ENCODE results near the gene ZNF841. TPM values are rescaled to one million over a fixed set of nuclear protein-coding genes. Genes with fewer than 3 reads are reported as not detected.
A peak's percentile ranks its signal among the peaks of the same experiment; 100 is the strongest.
"Not testable (repeated sequence)": the region's sequence is repeated elsewhere in the genome, so short reads cannot be mapped to it uniquely, and the experiment has no call there.

The ZNF841 gene
- total RNA-seq, 2 donors from 2014 or later, result 12.5 to 12.8 TPM

DNA sequence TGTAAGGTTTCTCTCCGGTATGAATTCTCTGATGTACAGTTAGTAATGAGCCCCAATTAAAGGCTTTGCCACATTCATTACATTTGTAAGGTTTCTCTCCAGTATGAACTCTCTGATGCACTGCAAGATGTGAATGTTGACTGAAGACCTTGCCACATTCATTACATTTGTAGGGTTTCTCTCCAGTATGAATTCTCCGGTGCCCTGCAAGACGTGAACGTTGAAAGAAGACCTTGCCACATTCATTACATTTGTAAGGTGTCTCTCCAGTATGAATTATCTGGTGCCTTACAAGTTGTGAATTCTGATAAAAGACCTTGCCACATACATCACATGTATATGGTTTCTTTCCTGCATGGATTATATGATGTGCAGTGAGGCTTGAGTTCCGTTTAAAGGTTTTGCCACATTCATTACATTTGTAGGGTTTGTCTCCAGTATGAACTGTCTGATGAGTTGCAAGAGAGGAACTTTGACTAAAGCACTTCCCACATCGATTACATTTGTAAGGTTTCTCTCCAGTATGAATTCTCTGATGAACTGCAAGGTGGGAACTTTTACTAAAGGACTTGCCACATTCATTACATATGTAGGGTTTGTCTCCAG, 29.2 kb downstream of the ZNF841 start:
- intact Hi-C loops (cut with DNase I), result no loop called here
- Histone ChIP-seq H3K27ac (no peak overlapping the region), H3K27me3 (no peaks in the 10 kb centered on the region), H3K9me3 (peaks cover 14% of the 10 kb centered on the region), H3K9ac (ENCODE audit: low read depth in 2 of 2, low read length in 2 of 2) (no peak overlapping the region), H3K4me1 (no peaks in the 10 kb centered on the region), H3K4me3 (no peak overlapping the region), H3K36me3 (peaks cover 26% of the 10 kb centered on the region)
- TF ChIP-seq, protein P1, sequence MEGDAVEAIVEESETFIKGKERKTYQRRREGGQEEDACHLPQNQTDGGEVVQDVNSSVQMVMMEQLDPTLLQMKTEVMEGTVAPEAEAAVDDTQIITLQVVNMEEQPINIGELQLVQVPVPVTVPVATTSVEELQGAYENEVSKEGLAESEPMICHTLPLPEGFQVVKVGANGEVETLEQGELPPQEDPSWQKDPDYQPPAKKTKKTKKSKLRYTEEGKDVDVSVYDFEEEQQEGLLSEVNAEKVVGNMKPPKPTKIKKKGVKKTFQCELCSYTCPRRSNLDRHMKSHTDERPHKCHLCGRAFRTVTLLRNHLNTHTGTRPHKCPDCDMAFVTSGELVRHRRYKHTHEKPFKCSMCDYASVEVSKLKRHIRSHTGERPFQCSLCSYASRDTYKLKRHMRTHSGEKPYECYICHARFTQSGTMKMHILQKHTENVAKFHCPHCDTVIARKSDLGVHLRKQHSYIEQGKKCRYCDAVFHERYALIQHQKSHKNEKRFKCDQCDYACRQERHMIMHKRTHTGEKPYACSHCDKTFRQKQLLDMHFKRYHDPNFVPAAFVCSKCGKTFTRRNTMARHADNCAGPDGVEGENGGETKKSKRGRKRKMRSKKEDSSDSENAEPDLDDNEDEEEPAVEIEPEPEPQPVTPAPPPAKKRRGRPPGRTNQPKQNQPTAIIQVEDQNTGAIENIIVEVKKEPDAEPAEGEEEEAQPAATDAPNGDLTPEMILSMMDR (IDR thresholded peaks at IDR 0.05), result no peak
- DNase-seq, result no peak

DNA sequence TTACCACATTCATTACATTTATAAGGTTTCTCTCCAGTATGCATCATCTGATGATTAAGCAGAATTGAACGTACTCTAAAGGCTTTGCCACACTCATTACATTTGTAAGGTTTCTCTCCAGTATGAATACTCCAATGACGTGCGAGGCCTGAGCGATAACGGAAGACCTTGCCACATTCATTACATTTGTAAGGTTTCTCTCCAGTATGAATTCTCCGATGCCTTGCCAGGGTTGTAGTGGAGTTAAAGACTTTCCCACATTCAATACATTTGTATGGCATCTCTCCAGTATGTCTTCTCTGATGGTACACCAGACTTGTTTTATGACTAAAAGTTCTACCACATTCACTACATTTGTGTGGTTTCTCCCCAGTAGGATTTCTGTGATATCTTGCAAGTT, 30.2 kb downstream of the ZNF841 start:
- H3K36me3 ChIP-seq, result peaks cover 17% of the 10 kb centered on the region
- H3K9ac ChIP-seq (ENCODE audit: low read depth in 2 of 2, low read length in 2 of 2), result no peak overlapping the region
- intact Hi-C loops (cut with DNase I), result no loop called here
- H3K27me3 ChIP-seq, result no peaks in the 10 kb centered on the region
- TF ChIP-seq, protein P1 (IDR thresholded peaks at IDR 0.05), result no peak
- no peak overlapping the region for H3K4me3 ChIP-seq
- no peak overlapping the region for H3K27ac ChIP-seq
- no peaks in the 10 kb centered on the region for H3K4me1 ChIP-seq
- DNase-seq, result no peak
- H3K9me3 ChIP-seq, result peaks cover 14% of the 10 kb centered on the region

DNA sequence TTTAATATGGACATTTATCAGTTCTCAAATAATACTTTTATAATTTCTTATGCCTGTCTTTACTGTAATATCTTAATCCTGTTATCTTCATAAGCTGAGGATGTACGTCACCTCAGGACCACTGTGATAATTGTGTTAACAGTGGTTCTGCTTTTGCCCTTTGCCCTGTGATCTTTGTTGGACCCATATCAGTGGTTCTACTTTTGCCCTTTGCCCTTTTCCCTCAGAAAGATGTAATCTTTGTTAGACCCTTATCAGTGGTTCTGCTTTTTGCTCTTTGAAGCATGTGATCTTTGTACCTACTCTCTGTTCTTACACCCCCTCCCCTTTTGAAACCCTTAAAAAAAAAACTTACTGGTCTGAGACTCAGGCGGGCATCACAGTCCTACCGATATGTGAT, 39.1 kb downstream of the ZNF841 start:
- DNase-seq; H3K4me3 ChIP-seq; H3K4me1 ChIP-seq; H3K27me3 ChIP-seq; H3K9me3 ChIP-seq; H3K9ac ChIP-seq (ENCODE audit: low read depth in 2 of 2, low read length in 2 of 2); H3K36me3 ChIP-seq; intact Hi-C loops (cut with DNase I); H3K27ac ChIP-seq: not testable (repeated sequence)

DNA sequence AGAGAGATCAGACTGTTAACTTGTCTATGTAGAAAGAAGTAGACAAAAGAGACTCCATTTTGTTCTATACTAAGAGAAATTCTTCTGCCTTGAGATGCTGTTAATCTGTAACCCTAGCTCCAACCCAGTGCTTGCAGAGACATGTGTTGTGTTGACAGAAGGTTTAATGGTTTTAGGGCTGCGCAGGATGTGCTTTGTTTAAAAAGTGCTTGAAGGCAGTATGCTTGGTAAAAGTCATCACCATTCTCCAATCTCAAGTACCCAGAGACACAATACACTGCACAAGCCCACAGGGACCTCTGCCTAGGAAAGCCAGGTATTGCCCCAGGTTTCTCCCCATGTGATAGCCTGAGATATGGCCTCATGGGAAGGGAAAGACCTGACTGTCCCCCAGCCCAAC, 43.8 kb downstream of the ZNF841 start:
- H3K27me3 ChIP-seq; DNase-seq; intact Hi-C loops (cut with DNase I); H3K27ac ChIP-seq; H3K9ac ChIP-seq (ENCODE audit: low read depth in 2 of 2, low read length in 2 of 2); H3K9me3 ChIP-seq; H3K4me1 ChIP-seq; H3K4me3 ChIP-seq; H3K36me3 ChIP-seq: not testable (repeated sequence)

DNA sequence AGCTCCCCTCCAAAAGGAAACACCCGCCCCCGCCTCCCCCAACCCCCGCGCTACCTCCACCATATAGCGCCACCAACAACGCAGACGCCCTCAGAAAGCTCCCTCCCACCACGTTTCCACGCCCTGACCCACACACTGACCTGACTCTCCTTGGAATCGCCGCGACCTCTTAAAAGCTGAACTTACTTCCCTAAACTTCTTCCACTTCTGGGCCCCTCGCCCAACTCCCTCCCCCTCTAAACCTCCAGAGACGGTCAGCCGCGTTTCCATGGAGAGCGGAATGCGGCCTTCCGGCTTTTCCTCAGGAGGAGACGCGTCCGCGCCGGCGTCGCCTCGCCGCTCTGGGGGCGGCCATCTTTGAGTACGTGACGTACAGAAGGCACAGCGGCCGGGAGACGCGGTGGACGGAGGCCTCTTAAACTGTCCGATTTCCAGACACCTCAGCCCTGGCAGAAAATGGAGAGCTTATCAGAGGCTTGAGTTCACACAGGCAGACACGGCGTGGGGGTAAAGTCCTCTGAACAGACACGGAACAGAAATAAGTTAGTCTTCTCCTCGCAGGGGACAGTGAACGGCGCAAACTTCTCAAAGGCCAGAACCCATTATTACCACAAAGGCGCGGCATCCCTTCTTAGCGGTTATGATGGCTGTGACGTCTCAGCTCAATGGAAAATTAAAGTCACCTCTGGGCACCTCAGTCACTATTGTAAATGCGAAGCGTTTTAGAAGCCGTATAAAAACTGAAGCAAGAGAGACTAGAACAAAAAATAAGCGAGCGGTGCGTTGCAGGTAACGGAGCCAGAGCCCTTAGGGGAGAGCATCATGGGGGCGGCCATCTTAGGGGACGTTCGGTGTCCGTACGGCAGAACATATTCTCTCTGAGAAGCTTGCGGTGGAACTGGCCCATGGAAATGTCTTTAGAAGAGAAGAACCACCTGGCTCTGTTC, 46.7 kb downstream of the ZNF841 start, which contains the start of gene ZNF432:
Gene ZNF432, minus strand, starts transcription at position 284 of the 947 bp plus-strand sequence. CDS start 1,970 bp downstream, outside the sequence.
- H3K9me3 ChIP-seq, result no peaks in the 10 kb centered on the region
- no peaks in the 10 kb centered on the region for H3K4me1 ChIP-seq
- intact Hi-C loops (cut with DNase I), result no loop called here
- H3K36me3 ChIP-seq, result peaks cover 7% of the 10 kb centered on the region
- peak within 1 kb of the TSS; percentile 56 to 69 for H3K9ac ChIP-seq (ENCODE audit: low read depth in 2 of 2, low read length in 2 of 2)
- H3K4me3 ChIP-seq, result peak within 1 kb of the TSS; percentile 51
- no peaks in the 10 kb centered on the region for H3K27me3 ChIP-seq
- peak; percentile 92 for DNase-seq
- TF ChIP-seq, protein P1 (IDR thresholded peaks at IDR 0.05), result no peak
- peak within 1 kb of the TSS; percentile 90 for H3K27ac ChIP-seq

DNA sequence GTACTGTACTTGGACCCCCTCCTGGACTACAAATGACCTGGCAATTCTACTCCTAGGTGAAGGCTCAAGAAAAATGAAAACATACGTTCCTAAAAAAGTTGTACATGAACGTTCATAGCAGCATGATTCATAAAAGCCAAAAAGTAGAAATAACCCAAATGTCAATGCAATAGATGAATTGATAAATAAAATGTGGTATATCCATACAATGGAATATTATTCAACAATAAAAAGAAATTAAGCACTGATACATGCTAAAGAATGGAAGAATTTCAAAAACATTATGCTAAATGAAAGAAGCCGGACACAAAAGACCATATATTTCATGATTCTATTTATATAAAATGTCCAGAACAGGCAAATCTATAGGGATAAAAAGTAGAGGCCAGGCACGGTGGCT, 56.4 kb downstream of the ZNF841 start:
- H3K9me3 ChIP-seq, result no peaks in the 10 kb centered on the region
- no peak overlapping the region for H3K4me3 ChIP-seq
- no peak for DNase-seq
- H3K27me3 ChIP-seq, result no peaks in the 10 kb centered on the region
- TF ChIP-seq, protein P1 (IDR thresholded peaks at IDR 0.05), result no peak
- H3K36me3 ChIP-seq, result peaks cover 46% of the 10 kb centered on the region
- H3K27ac ChIP-seq, result no peak overlapping the region
- no peaks in the 10 kb centered on the region for H3K4me1 ChIP-seq
- no peak overlapping the region for H3K9ac ChIP-seq (ENCODE audit: low read depth in 2 of 2, low read length in 2 of 2)
- intact Hi-C loops (cut with DNase I), result no loop called here
